HG02973 (cell line): Measurements from ENCODE around the gene FGL2.
"Not testable (repeated sequence)": the region's sequence is repeated elsewhere in the genome, so short reads cannot be mapped to it uniquely, and the experiment has no call there.

Experiments
- ATAC-seq: cut with Tn5 transposase; IDR thresholded peaks from one replicate; pipeline ENCODE4 v1.9.1; 2021; ENCODE audit warnings: moderate library complexity; ENCODE audit not compliant: unreplicated experiment

Gene FGL2

DNA sequence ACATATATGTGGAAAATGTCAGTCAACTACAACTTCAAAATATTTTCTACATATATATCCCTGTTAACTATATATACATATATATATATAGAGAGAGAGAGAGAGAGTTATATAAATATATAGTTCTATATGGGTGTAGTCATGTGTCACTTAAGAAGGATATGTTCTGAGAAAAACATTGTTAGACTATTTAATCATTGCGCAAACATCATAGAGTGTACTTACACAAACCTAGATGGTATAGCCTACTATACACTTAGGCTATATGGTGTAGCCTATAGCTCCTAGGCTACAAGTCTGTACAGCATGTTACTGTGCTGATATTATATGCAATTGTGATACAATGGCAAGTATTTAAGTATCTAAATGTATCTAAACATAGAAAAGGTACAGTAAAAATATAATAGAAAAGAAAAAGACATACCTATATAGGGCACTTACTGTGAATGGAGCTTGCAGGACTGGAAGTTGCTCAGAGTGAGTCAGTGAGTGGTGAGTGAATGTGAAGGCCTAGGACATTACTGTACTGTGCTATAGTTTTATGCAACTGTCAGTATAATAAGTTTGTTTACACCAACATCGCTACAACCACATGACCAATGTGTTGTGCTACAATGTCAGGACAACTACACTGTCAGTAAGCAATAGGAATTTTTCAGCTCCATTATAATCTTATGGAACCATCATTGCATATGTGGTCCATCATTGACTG is 18.0 kb upstream of the FGL2 start:
- no peak for ATAC-seq

DNA sequence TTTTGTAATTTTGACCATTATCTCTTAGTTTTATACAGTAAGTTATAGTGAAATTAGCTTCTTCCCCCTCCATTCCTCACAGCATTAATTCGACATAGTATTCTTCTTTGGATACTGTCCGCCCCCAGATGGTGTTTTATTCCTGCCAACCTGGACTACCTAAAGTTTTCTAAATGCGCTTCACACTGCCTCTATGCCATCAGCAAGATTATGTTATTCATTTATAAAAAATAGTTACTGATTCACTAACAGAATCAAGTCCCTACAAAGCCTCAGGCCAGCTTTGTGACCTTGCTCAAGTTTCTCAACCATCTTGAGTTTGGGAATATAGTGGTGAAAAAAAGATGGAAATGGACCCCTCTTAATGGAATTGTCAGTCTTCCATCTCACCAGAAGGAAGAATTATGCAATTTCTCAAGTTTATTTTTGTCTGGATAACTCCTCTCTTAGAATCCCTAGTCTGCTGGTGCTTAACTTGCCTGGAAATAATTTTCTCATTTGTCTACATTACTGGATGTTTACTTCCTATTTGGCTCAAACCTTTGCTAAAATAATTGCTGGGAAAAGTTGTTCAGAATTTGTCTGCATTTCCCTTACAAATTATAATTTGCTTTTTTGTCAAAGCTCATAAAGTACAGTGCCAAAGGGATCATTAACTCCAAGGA is 16.7 kb upstream of the FGL2 start:
- ATAC-seq, result no peak

DNA sequence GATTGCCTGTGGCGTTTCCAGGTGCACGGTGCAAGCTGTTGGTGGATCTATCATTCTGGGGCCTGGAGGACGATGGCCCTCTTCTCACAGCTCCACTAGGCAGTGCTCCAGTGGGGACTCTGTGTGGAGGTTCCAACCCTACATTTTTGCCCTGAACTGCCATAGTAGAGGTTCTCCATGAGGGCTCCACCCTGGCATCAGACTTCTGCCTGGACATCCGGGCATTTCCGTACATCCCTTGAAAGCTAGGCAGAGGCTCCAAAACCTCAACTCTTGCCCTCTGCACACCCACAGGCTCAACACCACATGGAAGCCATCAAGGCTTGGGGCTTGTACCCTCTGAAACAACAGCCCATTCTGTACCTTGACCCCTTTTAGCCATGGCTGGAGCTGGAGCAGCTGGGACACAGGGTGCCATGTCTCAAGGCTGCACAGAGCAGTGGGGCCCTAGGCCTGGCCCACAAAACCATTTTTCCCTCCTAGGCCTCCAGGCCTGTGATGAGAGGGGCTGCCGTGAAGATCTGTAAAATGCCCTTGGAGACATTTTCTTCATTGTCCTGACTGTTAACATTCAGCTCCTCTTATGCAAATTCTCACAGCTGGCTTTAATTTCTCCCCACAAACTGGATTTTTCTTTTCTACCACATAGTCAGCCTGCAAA is 10.0 kb upstream of the FGL2 start:
- no peak for ATAC-seq

DNA sequence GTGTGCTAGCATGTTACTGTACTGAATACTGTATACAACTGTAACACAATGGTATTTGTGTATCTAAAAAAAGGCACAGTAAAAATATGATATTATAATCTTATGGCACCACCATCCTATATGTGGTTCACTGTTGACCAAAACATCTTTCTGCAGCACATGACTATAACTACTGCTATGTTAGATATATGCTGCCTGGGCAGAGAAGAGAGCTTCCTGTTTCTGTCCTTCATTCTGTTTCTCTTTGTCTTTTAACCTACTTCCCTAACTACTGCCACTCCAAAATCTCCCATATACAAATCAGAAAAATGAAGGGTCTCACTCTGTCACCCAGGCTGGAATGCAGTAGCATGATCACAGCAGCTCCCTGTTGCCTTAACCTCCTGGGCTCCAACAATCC is 8.8 kb upstream of the FGL2 start:
- ATAC-seq, result no peak

DNA sequence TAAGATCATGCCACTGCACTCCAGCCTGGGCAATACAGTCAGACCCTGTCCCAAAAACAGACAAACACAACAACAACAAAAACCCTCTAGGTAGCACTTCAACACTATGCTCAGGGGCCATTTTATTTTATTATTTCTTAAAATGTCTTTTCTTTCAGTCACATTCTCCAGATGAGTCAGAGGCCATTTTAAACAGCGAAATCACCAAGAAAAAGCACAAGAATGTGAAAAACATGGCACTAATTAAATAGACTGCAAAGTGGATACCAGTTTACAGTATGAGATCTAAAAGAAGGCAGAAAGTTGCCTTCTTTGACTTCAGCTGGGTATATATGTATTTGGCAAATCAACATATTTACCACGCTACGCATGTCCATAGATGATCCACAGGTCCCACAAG is 6.1 kb upstream of the FGL2 start:
- ATAC-seq, result no peak

DNA sequence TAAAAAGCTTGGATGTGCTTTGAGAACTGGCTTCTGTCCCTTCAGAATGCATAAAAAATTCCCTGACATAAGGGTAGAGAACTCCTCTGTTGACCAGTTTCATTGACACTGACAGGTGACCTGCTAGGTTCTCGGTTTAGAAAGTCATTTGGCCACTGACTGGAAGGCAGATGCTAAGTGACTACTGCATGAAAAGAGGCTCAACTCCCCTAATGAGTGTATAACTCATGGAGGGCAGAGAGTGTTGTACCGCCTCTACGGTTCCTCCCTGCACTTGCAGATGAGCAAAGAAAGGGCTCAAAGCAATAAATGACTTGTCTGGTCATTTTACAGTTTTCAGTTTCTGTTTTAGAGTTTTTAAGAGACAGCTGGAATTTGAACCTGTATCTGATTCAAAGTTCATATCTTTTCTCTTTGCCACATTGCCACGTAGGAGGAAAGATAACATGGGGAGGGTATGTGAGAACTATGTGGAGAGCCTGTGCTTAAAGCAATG is 2.9 kb upstream of the FGL2 start:
- ATAC-seq, result peak; percentile 96

DNA sequence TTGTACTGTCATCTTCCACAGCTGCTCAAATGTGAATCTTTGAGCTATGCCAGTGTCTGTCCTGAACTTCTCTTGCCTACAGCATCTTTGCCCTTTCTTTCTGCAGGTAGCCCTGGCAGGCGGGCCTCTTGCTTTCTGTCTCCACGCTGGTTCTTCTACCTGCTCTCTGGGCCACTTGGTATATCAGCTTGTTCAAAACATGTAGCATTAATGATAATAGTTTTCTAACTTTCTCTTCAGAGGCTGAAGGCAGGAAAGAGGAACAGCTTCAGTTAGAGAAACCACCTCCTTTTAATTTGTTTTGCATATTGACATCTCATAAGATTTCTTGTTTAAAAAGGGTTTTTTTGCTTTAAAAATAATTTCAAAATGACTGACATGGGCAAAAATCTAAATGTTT is 923 bp upstream of the FGL2 start:
- no peak for ATAC-seq

DNA sequence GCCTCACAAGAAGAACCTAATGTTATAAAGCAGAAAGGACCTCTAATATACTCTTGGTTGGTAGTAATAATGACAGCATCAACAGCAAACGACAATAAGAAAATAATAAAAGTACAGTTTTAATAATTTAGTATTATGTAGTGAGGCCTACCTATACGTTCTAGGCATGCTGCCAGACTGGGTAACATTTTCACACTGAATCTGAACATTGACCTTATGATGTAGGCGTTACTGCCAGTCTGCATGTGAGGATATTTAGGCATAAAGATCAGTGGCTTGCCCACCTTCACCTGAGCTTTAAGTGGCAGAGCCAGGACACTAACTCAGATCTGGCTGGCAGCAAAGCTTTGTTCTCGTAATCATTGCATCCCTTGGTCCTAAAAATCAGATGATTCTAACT is 2.5 kb downstream of the FGL2 start:
- ATAC-seq, result no peak

DNA sequence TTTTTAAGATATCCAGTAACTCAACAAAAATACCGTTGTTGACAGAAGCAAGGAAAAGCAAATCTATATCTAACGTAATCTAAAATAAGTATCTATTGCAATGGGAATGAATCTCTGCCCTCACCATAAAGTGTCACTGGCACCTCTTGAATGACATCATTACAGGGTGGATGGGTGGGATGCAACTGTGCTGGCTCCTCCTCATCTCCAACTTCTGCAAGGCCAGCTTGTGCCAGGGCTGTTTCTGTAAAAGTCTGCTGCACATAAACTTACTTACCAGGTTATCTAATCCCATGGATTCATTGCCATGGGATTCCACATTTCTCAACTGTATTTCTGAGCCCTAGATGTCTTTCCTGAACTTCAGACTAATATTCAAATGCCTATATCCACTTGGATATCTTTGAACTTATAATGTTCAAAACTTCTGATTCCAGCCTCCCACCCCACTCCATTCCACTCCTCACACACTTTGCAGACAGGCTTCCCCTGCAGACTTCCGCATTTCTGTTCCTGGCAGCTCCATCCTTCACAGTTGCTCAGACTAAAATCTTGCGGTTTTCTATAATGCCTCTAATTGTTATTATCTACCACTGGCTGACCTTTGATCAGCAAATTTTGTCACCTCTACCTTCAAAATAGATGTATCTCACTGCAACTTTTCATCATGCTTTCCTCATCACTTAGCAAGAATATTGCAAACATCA is 10.7 kb downstream of the FGL2 start:
- no peak for ATAC-seq

DNA sequence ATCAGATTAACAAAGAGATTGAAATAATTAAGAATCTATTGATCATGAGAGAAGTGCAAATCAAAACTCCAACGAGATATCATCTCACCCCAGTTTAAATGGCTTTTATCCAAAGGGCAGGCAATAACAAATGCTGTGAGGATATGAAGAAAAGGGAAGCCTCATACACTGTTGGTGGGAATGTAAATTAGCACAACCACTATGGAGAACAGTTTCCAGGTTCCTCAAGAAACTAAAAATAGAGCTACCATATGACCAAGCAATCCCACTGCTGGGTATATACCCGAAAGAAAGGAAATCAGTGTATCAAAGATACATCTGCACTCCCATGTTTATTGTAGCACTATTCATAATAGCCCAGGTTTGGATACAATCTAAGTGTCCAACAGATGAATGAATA is 13.8 kb downstream of the FGL2 start:
- ATAC-seq, result no peak

DNA sequence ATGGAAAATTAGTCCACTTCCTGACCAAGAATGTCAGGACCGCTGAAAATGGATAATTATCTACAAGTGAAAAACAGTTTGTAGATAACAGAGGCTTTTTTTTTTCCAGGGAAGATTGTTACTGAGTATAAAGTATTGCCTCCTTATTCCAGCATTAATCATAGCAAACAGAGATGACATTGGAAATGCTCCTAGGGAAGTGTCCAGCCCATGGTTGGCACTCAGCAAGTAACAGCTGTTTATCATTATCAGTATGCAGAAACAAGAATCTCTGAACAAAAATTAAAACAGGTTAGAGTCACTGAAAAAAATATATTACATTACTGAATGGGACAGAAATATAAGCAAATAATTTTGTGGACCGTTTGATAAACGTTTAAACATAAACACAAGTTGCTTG is 14.6 kb downstream of the FGL2 start:
- ATAC-seq, result no peak

DNA sequence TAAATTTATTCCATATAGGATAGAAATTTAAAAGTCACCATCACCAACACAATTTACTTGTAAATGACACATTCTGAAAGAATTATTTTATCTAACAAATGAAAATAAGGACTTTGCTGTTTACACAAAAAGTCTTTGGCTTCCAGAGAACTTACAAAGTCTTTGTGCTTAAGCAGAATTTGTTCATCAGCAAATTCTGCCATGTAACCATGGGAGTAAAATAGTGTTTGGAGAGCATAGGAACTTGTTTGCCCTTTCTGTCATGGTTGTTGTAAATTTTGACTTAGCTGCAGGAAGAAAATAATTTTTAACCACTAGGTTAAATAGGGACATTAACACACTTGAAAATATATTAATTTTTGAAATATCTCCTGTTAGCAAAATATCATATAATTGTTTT is 15.2 kb downstream of the FGL2 start:
- no peak for ATAC-seq

DNA sequence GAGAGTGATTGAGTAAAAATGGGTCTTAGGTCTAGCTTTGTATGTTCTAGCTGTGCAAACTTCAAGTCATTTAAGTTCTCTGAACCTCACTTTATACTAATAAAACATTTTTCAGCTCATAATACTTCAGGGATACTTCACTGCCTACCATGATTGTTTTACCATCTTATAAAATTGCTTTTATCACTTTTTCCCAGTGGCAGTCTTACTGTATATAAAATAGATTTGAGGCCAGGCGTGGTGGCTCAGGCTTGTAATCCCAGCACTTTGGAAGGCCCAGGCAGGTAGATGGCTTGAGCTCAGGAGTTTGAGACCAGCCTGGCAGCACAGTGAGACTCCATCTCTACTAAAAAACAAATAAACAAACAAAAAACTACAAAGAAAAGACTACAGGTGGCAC is 17.4 kb downstream of the FGL2 start:
- ATAC-seq, result no peak

DNA sequence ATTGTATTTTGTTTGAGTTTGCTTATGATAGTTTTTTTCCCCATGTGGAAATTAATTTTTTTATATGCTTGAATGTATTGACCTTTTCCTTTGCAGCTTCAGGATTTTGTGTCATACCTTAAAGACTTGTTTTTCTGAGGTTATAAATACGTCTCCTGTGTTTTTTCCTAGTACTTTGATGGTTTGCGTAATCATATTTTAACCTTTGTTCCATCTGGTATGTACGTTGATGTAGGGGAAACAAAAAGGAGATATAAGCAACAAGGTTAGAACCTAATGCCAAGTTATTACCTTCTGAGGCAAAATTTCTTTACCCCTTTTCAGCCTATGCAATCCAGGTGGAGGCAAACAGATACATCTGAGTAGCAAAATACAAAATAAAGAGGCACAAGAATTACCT is 17.9 kb downstream of the FGL2 start:
- no peak for ATAC-seq

DNA sequence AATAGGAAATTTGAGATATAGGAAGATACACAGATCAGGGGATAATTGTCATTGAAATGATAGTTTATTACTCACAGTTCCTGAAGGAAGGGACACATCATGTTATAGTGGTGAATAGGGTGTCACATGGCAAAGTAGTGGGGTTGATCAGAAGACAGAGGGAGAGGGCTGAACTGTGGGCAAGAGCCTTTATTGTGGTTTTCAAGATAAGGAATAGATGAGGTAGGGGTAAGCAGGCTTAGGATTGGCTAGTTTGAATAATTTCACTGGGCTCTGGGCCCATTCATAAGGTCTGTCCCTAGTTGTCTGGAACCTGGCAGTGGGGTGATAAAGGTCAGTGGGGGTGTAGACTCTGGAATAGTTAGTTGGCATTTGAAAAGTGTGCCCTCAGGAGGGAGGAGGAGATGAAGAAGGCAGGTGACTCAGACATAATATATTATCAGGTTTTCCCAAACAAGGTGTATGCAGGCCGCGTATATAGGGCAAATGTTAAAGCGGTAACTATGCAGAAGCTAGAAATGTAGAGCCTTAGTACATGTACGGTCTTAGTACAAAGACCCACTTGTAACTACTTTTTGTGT is 18.5 kb downstream of the FGL2 start:
- ATAC-seq, result no peak

DNA sequence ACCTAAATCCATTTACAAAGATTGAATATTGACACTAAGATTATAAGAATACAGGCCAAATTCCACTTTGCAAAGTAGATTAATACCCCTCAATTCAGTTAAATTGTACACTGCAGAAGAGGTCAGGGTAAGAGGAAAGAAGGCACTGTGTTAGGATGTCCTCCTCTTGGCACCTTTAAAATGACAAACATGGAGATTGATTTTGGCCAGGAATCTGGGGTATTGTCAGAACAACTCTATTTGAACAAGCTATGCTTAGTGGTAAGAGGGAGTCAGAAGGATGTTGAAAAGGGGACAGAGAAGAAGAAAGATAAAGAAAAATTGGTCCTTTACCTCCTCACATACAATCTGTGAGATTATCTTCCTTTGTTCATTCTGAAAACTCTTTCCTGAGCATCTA is 21.6 kb downstream of the FGL2 start:
- not testable (repeated sequence) for ATAC-seq

DNA sequence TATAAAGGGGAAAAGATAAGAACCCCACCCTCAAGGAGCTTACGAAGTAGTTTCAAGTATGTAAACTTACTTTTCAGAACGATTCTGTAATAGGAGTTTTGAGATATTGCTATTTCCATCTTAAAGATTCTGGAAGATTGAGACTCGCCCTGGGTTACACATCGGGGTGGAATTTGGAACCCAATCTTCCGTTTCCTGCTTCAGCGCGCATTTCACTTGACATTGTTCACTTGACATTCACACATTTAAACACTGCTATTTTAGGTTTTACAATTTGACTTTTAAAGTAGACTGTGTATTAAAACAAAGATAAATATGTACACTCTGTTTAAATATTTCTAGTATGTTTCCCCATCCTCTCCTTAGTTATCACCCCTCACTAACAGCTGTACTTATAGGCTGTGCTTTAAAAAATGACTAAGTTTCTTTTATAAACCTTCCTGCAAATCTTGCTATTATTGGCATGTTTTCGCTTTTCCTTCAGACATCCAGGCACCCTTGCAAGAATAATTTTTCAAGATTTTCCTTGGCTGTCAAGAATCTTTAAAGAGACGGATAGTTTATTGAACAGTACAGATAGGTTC is 22.2 kb downstream of the FGL2 start:
- ATAC-seq, result not testable (repeated sequence)

DNA sequence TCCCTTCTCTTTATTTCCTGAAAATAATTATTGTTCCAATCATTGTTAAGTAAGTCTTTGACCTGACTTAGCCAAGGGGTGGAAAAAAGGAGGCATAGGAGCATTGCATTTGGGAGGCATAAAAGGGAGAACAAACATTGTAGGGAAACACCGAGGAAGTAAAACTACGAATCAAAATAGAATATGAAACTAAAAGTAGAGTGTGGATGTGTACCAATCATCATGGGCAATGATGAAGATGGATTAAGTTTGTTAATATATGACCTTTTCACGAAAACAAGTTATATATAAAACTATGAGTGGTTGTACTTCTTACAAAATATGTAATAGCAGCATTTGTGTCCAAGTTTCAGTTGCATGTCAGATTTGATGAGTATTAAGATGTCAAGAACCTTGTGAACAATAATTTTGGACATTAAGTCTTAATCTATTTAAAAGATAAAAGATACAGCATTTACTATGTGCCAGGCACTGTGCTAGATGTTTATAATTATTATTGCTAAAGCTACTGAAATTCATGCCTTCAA is 24.3 kb downstream of the FGL2 start:
- not testable (repeated sequence) for ATAC-seq

DNA sequence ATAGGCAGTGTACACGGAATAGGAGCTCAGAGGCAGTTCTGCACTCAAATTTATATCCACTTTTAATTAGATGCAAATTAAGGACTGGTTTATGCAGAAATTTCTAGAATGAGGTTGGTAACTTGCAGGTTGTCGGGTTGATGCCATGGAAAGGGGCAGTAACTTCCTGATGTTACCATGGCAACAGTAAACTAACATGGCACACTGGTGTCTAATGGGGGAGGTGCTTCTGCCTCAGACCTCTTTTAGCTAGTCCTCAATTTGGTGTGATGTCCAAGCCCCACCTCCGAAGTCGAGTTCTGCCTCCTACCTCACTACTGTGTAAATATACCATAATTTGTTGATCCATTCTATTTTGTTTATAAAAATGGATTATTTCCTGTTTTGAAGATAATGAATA is 25.2 kb downstream of the FGL2 start:
- not testable (repeated sequence) for ATAC-seq

DNA sequence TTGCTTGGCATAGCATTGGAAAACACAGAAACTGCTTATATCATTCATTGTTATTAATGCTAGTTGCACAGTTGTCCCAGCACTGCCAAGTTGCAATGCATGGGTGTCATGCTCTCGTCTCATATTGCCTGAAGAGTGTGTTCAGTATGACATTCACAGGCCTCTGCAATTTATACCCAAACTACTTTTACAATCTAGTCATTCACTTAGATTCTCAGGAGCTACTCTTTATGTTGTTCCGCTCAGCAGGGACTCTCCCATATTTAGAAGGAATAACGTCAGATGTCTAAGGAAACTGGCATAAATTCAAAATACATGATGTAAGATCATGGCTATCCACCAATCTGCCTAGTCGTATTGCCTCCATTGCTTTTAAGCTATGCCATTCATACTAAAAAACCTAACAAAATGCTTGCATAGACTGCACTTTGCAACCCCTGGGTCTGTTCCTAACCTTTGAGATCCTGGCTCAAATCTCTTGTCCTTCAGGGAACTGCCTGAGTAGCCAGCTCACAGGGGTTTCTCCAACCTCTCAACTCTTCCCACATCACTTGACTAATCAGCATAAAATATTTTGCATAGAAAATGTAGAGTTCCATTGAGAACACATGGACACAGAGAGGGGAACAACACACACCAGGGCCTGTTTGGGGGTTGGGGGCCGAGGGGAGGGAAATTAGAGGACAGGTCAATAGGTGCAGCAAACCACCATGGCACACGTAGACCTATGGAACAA is 27.0 kb downstream of the FGL2 start:
- not testable (repeated sequence) for ATAC-seq
